Amniotic stem cell (primary cell): Measurements from ENCODE around the gene DNAH5.
"Not testable (repeated sequence)": the region's sequence is repeated elsewhere in the genome, so short reads cannot be mapped to it uniquely, and the experiment has no call there.

Experiments used
- DNase-seq: peaks from one replicate; lab custom pipeline; 2025; lab: John Stamatoyannopoulos, UW

Gene DNAH5

DNA sequence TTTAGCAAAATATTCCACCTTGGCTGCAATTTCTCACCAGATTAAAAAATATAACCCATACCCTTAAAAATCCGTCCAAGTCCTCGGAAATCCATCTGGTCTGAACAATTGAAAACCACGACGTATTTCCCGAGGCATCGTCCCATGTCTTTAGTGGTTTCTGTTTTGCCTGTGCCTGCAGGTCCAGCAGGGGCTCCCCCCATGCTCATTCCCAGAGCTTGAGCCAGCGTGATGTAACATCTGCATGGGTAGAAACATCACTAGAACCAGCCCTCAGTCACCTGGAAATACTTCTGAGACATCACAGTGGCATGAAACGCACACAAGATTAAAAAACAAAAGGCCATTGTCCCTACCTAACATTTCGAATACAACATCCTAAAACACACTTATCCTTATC is 114.0 kb downstream of the DNAH5 start:
- DNase-seq: no peak

DNA sequence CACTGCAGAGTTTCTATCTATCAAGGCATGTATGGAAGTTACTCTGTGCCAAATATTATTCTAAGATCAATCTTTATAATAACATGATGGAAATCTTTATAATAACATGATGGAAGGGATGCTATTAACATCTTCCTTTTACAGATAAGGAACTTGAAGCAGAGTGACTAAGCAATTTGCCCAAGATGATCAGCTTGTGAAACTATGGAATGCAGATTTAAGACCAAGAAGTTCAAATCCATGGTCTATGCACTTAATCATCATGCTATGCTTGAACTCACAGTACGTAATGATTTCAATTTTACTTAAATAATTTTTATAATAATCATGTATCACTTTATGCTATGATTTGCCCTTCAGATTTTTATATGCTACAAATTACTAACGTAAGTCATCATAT is 123.1 kb downstream of the DNAH5 start:
- DNase-seq: no peak

DNA sequence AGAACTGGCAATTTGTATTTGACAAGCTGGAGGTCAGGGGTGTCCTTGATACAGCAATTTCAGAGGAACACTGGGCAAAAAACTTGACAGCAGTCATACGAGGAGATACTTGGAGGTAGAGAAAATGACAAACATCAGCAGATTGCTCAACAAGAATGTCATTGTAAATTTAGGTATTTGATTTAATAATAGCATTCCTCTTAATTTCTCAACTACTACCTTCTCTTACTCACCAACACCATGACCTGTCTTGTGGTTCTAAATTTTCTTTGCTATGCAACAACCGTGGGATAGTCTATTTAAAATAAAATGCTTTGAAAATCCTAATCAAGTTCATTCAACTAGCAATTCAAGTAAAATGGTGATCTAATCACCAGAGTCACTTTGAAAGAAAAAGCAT is 128.4 kb downstream of the DNAH5 start:
- no peak for DNase-seq

DNA sequence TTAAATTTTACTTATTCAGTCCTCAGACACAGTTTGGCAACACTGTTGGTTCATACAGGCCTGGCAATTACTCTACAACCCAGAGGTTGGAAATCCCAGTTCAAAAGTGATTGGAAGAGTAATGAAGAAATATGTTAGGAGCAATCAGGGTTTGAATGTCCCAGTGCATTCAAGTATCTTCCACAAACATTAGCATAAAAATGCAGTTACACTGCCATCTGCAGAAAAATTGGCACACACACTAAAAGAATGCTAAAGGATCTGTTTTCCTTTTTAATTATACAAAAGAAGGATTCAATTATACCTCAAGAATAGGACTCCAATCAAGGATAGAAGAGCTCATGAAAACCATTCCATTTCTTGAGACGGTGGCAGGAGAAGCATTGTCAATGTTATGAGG is 130.2 kb downstream of the DNAH5 start:
- no peak for DNase-seq

DNA sequence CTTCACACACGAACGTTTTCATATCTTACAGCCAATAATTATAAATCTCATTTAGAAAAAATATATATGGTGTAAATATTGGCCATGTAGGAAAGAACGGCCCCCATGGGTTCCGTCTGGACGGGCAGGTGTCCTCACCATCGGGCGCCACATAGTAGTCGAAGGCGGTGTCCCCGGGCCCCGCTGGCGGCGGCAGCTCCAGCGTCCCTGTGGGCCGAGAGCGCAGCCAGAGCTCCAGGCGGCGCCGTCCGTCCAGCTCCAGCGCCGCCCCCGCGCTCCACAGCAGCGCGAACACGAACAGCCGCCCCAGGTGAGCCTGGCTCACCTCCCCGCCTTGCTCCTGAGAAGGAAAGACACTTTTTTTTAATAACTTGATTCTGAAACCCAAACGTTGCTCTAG is 134.6 kb downstream of the DNAH5 start:
- DNase-seq: no peak

DNA sequence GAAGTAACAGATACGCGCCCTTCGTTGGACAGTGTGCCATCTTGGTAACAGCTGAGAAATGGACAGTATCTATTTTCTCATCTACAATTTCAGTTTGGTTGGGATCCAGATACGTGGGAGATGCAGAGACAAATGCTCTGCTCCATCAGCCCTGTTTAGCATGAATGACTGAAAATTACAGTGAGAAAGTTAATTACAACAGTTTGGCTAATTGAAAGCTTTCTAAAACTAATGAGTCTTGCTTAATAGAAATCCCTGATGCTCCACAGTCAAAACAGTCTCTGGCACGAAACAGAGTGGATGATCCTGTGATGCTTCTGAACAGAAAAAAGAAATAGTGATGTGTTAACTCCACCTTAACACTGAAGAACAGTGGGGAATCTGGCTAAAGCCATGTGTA is 140.2 kb downstream of the DNAH5 start:
- DNase-seq: no peak

DNA sequence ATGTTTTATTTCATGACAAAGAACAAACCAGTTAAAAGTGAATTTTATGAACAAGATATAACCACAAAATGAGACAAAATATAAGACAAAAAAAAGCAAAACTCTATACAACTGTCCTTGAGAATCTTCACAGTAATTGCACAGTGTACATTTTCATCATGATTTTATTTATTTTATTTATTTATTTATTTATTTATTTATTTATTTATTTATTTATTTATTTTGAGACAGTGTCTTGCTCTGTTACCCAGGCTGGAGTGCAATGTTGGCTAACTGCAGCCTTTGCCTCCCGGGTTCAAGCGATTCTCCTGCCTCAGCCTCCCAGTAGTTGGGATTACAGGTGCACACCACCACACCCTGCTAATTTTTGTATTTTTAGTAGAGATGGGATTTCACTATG is 145.9 kb downstream of the DNAH5 start:
- not testable (repeated sequence) for DNase-seq

DNA sequence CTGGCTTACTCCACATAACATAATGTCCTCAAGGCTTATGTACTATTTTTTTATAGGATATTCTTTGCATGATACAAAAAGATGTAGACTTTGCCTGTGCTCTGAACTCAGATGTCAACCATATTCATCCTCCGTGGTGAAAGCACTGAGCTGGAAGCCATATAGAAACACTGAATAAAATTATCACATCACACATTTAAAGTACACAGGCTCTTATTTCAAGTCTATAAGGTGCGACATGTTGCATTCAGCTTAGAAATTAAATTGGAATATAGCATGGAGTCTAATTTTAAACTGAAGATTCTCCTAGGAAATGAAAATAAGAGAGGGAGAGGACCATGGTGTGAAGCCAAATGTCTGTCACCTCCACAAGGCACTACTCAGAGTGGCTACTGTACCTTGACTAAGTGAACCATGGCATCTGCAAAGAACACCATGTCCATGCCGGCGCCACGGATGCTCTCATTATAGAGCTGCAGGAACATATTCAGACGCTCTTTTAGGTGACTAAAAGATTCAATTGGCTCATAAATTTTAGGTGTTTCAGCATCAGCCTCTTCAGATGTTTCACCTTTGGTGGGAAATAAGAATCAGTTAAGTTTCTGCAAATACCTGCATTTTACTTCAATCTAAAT is 158.6 kb downstream of the DNAH5 start:
- no peak for DNase-seq

DNA sequence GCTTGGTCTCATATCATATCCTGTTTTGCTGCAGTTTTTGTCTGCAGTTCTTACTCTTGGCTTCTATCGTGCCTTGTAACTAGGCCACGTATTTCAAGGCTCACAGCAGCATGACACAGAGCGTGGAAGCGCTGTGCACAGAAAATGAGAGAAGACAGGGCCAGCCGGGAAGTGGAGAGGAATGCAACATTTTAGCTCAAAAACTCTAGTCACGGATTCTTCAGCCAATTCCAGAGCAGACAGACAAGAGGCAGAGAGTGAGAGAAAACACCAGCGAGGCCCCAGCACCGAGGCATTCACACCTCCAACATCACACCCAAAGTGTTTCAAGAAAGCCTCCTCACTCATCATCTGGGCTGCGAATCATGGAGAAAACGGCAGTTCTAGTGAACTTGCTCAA is 160.8 kb downstream of the DNAH5 start:
- DNase-seq: no peak

DNA sequence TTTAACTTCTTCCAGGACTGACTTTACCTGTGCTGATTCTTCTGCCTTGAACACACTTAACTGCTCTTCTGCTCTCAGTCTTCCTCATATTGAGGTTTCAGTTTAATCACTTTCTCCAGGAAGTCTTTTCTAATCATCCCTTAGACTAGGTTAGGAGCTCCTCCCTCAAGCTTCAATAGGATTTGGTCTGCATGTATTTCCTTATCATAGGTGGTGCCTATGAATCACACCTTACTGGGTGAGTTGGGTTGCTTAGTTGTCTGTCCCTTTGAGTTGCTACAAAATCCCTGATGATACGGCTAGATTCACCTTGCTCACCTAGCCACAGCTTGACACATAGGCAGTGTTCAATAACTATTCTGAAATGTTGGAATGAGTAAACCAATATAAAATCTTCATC is 164.4 kb downstream of the DNAH5 start:
- DNase-seq: no peak

DNA sequence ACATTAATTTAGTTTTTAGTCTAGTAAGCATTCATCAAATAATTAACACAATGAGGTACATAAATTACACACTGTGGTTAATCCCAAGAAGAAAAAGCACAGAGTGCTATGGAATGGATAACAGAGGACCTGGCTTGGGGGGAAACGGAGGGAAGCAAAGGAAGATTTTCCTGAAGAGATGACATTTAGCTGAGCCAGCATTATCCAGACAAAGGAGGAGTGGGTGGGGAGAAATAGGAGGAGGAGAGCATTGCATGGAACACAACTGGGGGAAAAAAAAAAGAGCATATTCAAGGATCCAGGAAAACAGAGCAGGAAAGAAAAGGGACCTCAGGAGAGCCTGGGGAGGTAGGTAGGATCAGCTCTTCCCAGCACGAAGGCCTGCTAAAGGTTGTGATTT is 170.8 kb downstream of the DNAH5 start:
- DNase-seq: no peak

DNA sequence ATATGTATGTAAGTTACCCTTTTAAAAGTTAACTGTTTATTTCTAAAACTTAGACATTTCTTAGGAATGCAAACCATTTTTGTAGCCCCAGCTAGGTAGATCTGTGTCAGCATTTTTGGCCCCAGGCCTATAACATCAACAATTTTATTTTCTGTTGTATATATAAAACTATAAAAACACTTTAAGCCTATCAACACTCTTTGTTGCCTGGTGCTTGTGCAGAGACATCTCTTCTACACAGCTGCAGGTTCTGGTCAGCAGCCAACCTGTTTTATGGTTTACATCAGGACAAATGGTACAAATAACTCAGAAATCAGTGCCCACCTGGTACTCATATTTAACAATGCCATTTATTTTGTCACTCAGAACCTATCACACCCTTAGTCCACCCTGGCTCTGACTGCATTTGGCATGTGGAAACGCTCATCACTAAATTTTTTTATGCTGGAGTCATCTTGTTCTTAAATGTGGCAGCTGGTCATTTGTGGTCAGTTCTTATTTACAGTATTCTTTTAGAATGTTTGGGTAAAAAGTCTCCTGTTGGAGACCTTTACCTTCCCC is 173.4 kb downstream of the DNAH5 start:
- no peak for DNase-seq

DNA sequence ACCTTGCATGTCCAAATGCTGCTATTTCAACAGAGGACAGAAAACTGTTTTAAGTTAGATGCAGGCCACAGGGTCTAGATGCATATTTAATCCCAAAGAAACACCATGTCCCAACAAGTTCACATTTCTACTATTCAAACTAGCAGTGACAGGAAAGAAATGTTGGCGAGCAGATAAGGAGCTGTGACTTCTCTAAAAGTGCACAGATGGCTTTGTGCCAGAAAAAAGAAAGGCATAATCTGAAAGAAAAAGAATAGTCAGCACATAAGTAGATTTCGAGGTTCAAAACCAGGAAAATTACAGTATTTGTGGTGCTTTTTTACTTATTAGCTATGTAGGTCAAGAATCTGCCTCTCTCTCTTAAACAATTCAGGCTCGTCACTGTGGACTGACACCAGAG is 178.3 kb downstream of the DNAH5 start:
- DNase-seq: no peak

DNA sequence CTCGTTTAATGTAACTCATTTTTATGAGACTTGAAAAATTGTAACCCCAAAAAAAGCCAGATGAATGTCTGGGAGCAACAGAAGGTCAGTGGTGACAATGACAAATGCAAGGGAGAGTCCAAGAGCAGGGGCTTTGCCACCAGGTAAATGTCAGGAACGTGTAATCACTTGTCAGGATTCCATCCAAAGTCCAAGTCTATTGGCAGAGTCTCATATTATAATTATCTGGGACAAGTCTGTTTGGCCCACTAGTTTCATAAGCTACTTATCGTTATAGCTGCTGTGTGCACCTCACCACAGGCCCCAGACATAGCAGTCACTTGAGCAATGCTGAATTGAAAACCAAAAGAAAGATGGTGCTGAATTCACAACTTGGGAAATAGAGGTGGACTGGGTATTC is 180.8 kb downstream of the DNAH5 start:
- no peak for DNase-seq

DNA sequence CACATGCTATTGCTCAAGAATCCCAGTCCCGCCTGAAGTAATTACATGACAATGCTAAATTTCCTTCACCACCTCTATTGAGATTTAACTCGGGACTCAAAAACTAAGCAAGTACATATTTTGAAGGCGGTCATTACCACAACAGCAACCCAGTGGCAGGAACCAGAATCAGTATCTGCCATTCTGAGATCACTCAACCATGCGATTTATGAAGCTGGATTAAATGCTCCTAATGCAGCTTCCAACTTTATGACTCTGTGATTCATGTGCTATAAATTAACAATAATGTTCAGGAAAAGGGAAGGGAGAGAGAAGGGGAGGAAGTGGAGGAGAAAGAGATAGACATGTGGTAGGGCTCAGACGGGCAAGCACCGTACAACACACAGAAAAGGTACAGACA is 194.7 kb downstream of the DNAH5 start:
- no peak for DNase-seq

DNA sequence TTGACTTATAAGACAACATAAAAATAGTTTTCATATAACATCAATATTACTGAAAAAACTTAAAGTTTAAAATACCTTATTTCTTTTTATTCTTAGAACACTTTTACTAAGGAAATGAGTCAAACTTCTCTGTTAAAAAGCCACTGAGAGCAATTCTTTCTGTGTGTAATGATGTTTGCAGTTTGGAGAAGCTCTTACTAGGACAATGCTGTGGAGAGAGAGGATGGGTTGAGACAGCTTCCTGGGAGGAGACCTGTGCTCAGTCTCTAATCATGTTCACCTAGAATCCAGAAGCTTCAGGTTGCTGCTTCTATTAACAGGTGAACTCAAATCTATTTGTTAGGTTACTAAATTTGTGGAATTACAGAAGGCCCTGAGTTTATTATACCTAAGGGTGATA is 198.5 kb downstream of the DNAH5 start:
- DNase-seq: no peak

DNA sequence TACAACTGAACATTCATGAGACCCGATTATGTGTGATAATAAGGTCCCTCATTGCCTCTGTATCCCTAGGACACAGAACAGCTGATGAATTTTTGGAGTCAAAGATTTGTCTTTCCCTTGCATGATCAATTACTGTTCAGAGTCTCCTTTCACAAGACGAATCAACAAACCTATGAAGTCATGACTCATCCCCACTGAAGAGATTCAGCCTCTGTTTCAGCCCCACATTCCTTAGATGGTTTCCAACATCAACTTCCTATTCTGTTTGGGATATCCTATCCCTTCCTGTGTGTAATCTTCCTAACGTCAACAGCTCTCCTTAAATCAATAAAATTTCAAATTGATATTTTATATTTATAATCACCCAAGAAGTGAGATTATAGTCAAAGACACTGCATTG is 199.0 kb downstream of the DNAH5 start:
- DNase-seq: no peak

DNA sequence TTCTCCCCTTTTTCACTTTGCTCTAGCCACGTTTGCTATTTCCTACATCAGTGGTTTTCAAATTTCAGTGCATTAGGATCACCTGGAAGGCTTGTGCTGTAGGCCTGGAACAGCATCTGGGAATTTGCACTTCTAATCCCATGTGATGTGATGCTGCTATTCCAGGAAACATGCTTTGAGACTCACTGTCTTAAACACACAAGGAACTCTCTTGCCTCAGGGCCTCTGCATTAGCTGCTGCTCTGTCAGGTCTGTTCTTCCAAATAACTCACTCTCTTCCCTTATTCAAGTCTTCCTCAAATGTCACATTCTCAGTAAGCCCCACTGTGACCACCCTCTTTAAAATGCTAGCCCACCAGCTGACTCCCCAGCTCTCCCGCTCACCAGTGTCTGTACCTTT is 204.0 kb downstream of the DNAH5 start:
- no peak for DNase-seq

DNA sequence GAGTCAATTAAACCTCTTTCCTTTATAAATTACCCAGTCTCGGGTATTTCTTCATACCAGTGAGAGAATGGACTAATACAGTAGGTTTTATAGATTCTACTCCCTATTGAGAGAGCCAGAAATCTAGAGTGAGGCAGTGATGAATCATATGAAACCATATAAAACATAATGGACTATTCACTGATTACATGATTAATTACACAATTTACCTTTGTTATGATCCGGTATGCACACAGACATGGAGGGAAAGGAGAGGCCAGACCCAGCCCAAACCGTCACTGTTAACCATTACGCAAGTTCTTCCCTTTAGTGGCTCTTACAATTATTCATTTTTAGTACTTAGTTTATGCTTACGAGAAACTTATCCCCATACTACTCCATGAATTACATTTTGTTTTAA is 205.0 kb downstream of the DNAH5 start:
- DNase-seq: no peak

DNA sequence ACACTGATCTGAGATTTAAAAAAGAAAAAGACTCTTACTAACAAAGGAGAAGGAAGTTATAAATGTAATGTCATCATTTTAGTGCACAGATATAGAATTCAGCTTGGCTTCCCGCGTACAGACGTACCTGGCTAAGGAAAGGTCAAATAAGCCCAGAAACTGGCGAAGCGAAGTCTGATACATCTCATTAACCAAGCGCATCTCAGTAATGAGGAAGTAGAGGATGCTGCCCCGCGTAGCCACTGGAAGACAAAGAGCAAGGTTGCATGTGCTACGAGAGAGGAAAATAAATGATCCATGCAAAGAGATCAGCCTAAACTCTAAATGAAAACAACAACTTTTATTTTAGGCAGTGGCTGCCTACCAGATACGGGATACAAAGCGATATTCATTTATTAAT is 208.8 kb downstream of the DNAH5 start:
- DNase-seq: no peak

DNA sequence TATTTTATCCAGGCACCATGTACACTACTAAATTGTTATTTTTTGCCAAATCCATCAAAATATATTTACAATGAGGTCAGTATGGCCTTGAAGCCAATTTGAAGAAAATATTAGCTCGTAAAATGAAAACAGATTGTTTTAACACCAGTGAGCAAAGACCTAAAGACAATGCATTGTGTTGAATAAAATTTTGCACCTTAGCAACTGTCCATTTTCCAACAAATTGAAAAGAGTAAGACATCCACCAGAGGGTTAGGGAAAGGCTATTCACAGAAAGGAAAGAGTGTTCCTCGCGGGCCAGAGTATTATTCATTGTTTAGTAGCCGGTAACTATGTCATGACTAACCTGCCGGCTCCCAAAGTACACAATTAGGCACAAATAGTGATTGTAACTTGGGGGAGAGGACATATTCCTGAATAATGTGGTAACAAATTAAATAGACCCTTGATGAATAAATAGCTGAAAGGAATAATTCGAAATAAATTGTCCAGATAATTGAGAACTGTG is 213.3 kb downstream of the DNAH5 start:
- no peak for DNase-seq

DNA sequence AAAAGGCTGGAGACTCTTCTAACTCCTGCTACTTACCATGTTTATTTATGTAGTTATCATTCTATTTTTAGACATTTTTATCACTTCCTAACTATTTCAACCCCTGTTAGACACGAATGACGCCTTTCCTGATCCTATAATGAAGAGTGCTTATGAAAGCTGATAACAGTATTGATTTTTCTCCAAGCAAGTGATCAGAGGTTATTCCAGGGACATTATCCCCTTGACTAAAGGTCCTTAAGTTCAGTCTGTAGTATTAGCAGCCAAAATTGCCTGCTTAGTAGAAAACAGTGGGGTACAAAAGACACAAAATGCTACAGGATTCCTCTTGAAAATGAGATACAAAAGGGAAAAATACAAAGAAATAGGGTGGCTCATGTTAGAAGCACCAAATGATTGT is 235.6 kb downstream of the DNAH5 start:
- DNase-seq: no peak

DNA sequence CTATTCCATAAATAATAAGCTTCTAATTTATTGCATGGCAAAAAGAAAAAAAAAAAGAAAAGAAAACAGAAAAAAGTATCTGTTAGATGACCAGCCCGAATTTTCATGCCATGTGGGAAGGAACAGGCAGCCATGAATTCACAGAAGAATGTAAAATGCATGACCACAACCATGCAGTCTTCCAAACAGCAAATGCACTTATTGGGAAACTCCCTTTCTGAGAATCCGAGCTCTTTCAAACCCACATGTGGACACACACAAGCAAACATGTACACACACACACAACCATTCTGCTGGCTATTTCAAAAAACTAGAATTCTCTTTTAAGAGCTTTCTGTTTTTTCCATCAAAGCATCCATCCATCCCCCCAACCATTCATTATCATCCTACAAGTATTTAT is 236.1 kb downstream of the DNAH5 start:
- DNase-seq: no peak

DNA sequence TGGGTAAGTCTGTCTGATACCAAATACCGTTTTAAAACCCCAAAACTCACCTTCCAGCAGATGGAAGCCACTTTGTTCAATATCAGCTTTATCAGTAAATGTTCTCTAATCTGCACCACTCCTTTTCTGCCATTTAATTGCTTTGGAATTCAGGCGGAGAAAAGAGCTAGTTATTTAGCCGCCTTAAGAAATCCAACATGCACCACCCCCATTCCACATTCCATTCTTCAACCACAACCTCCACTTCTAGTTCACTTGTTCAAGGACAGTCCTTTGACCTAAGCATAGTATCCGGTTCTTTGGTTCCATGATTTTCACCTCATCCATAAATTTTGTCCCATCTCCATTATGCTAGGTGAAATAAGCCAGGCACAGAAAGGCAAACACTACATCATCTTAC is 240.1 kb downstream of the DNAH5 start:
- no peak for DNase-seq
